GM10266 (cell line): ENCODE results near the gene B3GALT5.

Source experiments
- DNase-seq: peaks from one replicate; pipeline ENCODE4 v3.0.0; 2012; ENCODE audit errors: extremely low spot score
- TF ChIP-seq, protein P1 (sequence below): IDR thresholded peaks from 2 replicates; pipeline ENCODE4 v1.5.1; 2012; ENCODE audit warnings: mild to moderate bottlenecking, low read depth; ENCODE audit not compliant: control insufficient read depth, insufficient read depth; ENCODE audit errors: missing control alignments

B3GALT5 gene

DNA sequence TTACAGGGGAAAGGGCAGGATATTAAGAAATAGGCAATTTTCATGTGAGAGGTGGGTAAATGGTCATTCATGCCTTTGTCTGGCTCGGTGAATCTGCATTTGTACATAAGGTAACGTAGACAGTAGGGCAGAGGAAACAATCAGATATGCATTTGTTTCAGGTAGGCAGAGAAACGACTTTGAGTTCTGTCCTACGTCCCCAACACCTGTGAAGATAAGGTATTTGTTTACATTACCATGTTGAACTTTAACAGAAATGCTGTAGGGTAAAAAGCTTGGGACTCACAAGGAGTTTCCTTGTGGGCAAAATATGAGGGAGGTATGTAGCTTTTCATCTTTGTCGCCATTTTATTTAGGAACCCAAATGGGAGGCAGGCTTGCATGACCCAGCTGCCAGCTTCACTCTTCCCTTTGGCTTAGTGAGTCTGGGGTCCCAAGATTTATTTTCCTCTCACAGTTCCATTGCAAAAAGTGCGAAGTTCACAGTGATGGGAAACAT lies 31.4 kb downstream of the B3GALT5 start:
- DNase-seq = no peak
- TF ChIP-seq, protein P1, sequence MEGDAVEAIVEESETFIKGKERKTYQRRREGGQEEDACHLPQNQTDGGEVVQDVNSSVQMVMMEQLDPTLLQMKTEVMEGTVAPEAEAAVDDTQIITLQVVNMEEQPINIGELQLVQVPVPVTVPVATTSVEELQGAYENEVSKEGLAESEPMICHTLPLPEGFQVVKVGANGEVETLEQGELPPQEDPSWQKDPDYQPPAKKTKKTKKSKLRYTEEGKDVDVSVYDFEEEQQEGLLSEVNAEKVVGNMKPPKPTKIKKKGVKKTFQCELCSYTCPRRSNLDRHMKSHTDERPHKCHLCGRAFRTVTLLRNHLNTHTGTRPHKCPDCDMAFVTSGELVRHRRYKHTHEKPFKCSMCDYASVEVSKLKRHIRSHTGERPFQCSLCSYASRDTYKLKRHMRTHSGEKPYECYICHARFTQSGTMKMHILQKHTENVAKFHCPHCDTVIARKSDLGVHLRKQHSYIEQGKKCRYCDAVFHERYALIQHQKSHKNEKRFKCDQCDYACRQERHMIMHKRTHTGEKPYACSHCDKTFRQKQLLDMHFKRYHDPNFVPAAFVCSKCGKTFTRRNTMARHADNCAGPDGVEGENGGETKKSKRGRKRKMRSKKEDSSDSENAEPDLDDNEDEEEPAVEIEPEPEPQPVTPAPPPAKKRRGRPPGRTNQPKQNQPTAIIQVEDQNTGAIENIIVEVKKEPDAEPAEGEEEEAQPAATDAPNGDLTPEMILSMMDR = no peak

DNA sequence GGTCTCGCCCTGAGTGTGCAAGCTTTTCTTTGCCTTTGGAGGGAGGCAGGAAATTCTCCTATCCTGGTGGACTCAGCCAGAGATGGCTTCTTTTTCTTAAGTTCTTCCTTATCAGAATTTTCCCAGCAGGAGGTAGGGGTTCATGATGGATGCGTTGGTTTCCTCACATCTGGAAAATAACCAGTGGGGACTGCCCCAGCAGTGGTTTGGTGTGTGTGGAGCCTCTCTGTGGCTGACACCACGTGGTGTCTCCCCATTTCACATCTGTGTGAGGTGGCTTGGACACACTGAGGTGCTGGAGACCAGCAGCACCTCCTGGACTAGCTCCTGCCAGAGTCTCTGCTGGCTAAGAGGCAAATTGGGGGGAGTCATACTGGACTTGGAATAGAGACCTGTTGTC lies 32.6 kb downstream of the B3GALT5 start:
- TF ChIP-seq, protein P1 = no peak

DNA sequence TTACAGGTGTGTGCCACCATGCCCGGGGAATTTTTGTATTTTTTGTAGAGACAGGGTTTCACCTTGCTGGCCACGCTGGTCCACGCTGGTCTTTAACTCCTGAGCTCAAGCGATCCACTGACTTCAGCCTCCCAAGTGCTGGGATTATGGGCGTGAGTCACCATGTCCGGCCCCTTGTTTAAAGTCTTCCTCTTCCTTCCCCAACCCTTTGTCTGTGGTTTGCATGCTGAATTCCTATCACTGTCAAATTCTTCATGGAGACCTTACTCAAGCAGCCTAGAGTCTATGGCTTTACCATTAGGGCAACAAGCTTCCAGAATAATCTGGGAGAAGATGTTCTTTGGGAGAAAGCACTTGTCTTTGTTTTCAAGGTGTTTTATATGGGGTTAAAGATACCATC lies 34.7 kb downstream of the B3GALT5 start:
- no peak for DNase-seq
- TF ChIP-seq, protein P1 = no peak

More for the DNA sequence above, 32.6 kb downstream of the B3GALT5 start:
- no peak for DNase-seq

DNA sequence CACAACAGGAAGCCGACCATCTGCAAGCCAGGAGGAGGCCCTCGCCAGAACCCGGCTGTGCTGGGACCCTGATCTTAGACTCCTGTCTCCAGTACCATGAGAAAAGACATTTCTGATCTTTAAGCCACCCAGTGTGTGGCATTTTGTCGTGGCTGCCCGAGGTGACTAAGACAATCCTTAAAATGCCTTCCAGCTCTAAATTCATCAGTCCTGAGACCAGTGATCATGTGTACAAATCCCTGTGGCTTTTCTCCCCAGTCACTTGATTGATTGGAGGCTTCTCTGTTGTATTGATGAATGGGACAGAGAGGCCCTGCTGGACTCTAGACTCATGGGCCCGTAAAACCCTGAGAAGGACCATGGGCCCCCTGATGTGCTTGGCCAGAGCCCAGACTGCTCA lies 36.1 kb downstream of the B3GALT5 start:
- TF ChIP-seq, protein P1 = no peak
- DNase-seq = no peak

DNA sequence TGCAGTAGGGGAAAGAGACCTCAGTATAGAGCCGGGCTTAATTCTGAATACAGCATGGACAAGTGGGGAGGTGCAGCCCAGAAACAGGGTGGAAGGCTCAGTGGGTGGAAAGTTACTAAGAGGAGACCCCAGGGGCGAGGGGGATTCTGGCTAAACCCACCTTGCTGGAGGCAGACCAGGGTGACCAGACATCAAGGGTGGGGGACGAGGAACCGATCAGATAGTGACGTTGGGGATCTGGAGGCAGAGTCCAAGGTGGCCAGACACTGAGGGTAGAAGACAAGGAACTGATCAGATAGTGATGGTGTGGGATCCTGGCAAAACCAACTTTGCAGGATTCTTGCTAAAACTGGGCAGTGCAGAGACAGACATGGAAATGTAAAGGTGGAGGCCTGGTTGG lies 36.8 kb downstream of the B3GALT5 start:
- TF ChIP-seq, protein P1 = no peak
- no peak for DNase-seq

DNA sequence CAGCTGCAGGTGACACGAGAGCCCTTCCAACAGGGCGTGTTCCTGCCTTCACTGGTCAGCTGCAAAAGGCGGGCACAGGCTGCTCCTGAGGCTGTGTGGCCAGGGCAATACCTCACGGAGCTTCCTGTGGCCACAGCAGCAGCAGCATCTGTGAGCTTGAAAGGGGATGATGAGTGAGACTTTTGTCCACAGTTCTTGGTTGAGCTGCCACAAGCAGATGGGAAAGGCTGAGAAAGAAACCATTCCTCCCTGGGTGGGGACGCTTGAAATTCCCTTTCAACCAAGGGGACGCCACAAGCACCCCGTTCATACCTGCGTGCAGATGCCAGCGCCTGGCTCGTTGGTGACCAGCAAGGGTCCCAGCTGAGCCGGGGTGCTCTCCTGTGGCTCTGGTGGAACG lies 37.6 kb downstream of the B3GALT5 start:
- DNase-seq = no peak
- TF ChIP-seq, protein P1 = no peak

DNA sequence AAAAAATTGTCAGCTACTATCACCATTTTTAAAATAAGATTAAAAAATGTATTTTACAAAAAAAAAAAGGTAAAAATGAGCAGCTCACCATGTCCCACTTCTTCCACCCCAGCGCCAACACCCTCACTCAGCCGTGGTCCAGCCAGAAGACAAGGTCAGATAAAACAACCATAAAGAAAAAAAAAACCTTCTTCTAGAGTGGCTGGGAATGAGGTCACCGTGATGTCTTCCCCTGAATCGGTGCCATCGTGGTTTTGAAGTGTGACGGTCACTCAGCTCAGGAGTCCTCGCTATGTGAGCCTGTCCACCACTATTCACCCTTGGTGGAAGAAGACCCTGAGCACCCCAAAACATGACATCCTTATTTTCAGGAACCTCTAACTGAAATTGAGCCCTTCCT lies 38.1 kb downstream of the B3GALT5 start:
- TF ChIP-seq, protein P1 = no peak
- no peak for DNase-seq
